Cardiac muscle cell (in vitro differentiated cells and primary cell): Measurements from ENCODE around the gene ACTR5. TPM values are rescaled to one million over a fixed set of nuclear protein-coding genes. Genes with fewer than 3 reads are reported as not detected.
A peak's percentile ranks its signal among the peaks of the same experiment; 100 is the strongest.

Experiments
- DNase-seq, 2 donors: peaks; one replicate each; pipeline versions ENCODE4 v3.0.0 to v3.0.0-alpha.2; 2010 to 2017; ENCODE audit warnings: low read depth in 1 of 2, low spot score in 1 of 2
- H3K27ac ChIP-seq: fragments of 200-600 bp; sonication (generic); 2 replicates; pipeline ENCODE4 v1.5.1; 2016
- H3K27me3 ChIP-seq: fragments of 200-600 bp; sonication (generic); 2 replicates; pipeline ENCODE4 v1.6.0; 2016; ENCODE audit warnings: control low read depth
- H3K36me3 ChIP-seq: fragments of 200-600 bp; sonication (generic); 2 replicates; pipeline ENCODE4 v1.5.1; 2016; ENCODE audit warnings: control low read depth
- H3K4me1 ChIP-seq: fragments of 200-600 bp; sonication (generic); 2 replicates; pipeline ENCODE4 v1.8.1; 2017; ENCODE audit warnings: low read depth, mild to moderate bottlenecking, mixed run types
- H3K4me3 ChIP-seq: fragments of 200-600 bp; sonication (generic); 2 replicates; pipeline ENCODE4 v1.5.1; 2016; ENCODE audit warnings: mild to moderate bottlenecking
- H3K9me3 ChIP-seq: fragments of 200-600 bp; sonication (generic); 2 replicates; pipeline ENCODE4 v1.5.1; 2017; ENCODE audit warnings: low read depth, mild to moderate bottlenecking, control low read depth
- CTCF ChIP-seq: IDR thresholded peaks from 2 replicates; pipeline ENCODE4 v1.5.1; 2012; ENCODE audit warnings: low read depth, mild to moderate bottlenecking, low read length
- polyA plus RNA-seq: library from polyadenylated mRNA; unstranded; fragments of >200 nt; fragmentation: Nextera tagmentation; extraction: Ambion mirVana; gene quantifications from 2 replicates; pipeline ENCODE4 v1.2.1, GENCODE V29; 2016
- total RNA-seq: library from RNA; depleted of rRNA; stranded (reverse); fragments of >200 nt; gene quantifications from 2 replicates; pipeline ENCODE4 v1.2.3, GENCODE V29; 2016

The ACTR5 gene
- total and polyA plus RNA-seq, 2 experiments from 2014 or later, result 6.4 to 8.7 TPM

GRCh38 chr20:38805958-38806854 is 57.9 kb downstream of the ACTR5 start:
- DNase-seq, result peak in 1 of 2 donors; percentile 9
- H3K36me3 ChIP-seq, result no peaks in the 10 kb centered on the region
- no peaks in the 10 kb centered on the region for H3K4me1 ChIP-seq
- peak overlapping the region; percentile 37 for H3K4me3 ChIP-seq
- no peaks in the 10 kb centered on the region for H3K9me3 ChIP-seq
- TF ChIP-seq CTCF, result no peak
- H3K27me3 ChIP-seq, result peaks cover 54% of the 10 kb centered on the region
- no peak overlapping the region for H3K27ac ChIP-seq

- no peak for TF ChIP-seq CTCF
- H3K9me3 ChIP-seq, result no peaks in the 10 kb centered on the region
- H3K4me3 ChIP-seq, result peak overlapping the region; percentile 37
- H3K27me3 ChIP-seq, result peaks cover 54% of the 10 kb centered on the region
- no peaks in the 10 kb centered on the region for H3K4me1 ChIP-seq
- DNase-seq, result no peak
- no peak overlapping the region for H3K27ac ChIP-seq
- no peaks in the 10 kb centered on the region for H3K36me3 ChIP-seq
These were observed 58.8 kb downstream of the ACTR5 start for GRCh38 chr20:38806855-38807655.

GRCh38 chr20:38809942-38810341 is 61.7 kb downstream of the ACTR5 start:
- TF ChIP-seq CTCF, result no peak

GRCh38 chr20:38810926-38811630 is 62.8 kb downstream of the ACTR5 start:
- DNase-seq, result no peak
- TF ChIP-seq CTCF, result no peak
- no peak overlapping the region for H3K27ac ChIP-seq
- no peaks in the 10 kb centered on the region for H3K9me3 ChIP-seq
- H3K4me1 ChIP-seq, result no peaks in the 10 kb centered on the region
- H3K36me3 ChIP-seq, result no peaks in the 10 kb centered on the region
- peaks cover 46% of the 10 kb centered on the region for H3K27me3 ChIP-seq
- no peak overlapping the region for H3K4me3 ChIP-seq

More at GRCh38 chr20:38809942-38810341, 61.7 kb downstream of the ACTR5 start:
- no peak overlapping the region for H3K27ac ChIP-seq
- H3K4me3 ChIP-seq, result no peak overlapping the region
- H3K9me3 ChIP-seq, result no peaks in the 10 kb centered on the region
- H3K4me1 ChIP-seq, result no peaks in the 10 kb centered on the region
- H3K36me3 ChIP-seq, result no peaks in the 10 kb centered on the region
- no peak for DNase-seq
- H3K27me3 ChIP-seq, result peaks cover 54% of the 10 kb centered on the region

- H3K4me3 ChIP-seq, result no peak overlapping the region
- H3K36me3 ChIP-seq, result no peaks in the 10 kb centered on the region
- H3K9me3 ChIP-seq, result no peaks in the 10 kb centered on the region
- H3K4me1 ChIP-seq, result no peaks in the 10 kb centered on the region
- DNase-seq, result no peak
- TF ChIP-seq CTCF, result no peak
- H3K27me3 ChIP-seq, result peaks cover 39% of the 10 kb centered on the region
- H3K27ac ChIP-seq, result no peak overlapping the region
These were observed 63.5 kb downstream of the ACTR5 start for GRCh38 chr20:38811769-38812168.
